ENCODE results near the gene PADI1.

- no peak for TF ChIP-seq POLR2AphosphoS5 (IDR thresholded peaks at IDR 0.05)
- TF ChIP-seq POLR2A (IDR thresholded peaks at IDR 0.05) = no peak
Measured at GRCh38 chr1:17258116-17258757, 53.3 kb downstream of the PADI1 start.
